PC-3 (cell line): Measurements from ENCODE around the gene SMIM44.

ENCODE experiments used
- CTCF ChIP-seq: fragments of 300-600 bp; sonication (generic); conservative IDR thresholded peaks from 2 replicates; pipeline ENCODE4 v1.5.1; 2017; ENCODE audit warnings: antibody characterized with exemption, low read depth, mild to moderate bottlenecking, low read length
- EZH2 ChIP-seq: fragments of 300-600 bp; sonication (generic); IDR thresholded peaks from one replicate; pipeline ENCODE4 v1.6.1; 2017; ENCODE audit warnings: antibody characterized with exemption, mild to moderate bottlenecking, low read length; ENCODE audit not compliant: unreplicated experiment
- EZH2phosphoT487 ChIP-seq: fragments of 300-600 bp; sonication (generic); IDR thresholded peaks from 2 replicates; pipeline ENCODE4 v1.6.1; 2018; ENCODE audit warnings: mild to moderate bottlenecking, antibody characterized with exemption, low read length, borderline replicate concordance

GRCh38 chr19:3504735-3505134 lies 21.5 kb upstream of the SMIM44 start:
- TF ChIP-seq CTCF (no peak), EZH2phosphoT487 (no peak), EZH2 (no peak)
